Stimulated activated CD4-positive, alpha-beta T cell treated with anti-CD3 and anti-CD28 coated beads, Interleukin-4, amount 100 ng/mL, for 1 hour (primary cell): Measurements from ENCODE around the gene NRXN3.
"Not testable (repeated sequence)": the region's sequence is repeated elsewhere in the genome, so short reads cannot be mapped to it uniquely, and the experiment has no call there.

Source experiments
- DNase-seq: peaks from one replicate; pipeline ENCODE4 v3.0.0-alpha.2; 2020

NRXN3 gene

GRCh38 chr14:79098324-79098723, 928.2 kb downstream of the NRXN3 start:
- DNase-seq = no peak

DNA sequence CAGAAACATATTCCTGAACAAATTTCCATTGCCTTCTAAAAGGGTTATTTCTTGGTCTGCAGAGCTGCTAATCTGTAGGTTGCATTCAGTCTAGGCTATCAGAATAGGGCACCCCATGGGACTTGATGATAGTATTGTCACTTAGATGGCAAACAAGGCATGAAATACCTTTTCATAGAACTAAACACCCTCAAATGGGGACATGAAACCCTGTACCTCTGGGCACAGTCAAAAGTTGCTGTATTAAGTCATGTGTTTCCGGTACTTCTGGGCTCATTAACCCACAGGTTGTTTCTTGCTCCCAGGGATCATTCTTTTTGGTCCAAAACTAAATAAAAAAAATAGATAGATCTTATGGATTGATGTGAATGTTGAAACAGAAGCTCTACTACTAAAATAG, 930.4 kb downstream of the NRXN3 start:
- DNase-seq = no peak

DNA sequence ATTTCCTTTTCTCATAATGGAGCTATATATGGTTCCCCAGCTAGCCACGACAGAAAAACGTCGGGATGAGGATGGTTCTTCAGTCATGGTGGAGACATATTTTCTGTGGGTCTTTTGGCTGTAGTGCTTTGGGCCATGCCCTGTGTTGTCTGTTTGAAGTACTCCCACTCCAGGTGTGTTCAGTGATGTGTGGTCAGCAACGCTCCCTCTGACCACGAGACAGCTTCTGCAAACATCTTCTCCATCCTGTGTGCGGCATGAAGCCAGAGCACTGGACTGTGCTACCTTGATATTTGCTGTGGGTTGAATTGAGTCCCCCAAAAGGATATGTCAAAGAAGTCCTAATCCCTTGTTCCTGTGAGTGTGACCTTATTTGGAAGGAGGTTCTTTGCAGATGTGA, 931.2 kb downstream of the NRXN3 start:
- DNase-seq = no peak

DNA sequence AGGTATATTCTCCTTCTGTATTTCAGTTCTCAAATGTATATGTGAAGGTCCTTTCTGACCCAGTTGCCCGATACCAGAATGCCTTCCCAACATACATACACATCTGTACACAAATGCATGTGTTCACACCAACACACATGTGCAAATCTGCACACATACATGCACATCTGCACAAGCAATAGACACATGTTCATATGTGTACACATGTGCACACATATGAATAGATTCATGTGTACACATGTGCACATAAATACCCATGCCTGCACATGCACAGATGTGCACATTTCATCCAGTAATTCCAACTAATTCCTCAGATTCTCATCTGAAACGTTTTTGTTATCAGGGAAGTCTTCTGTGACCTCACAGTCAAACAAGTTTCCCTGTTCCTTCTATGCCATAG, 933.6 kb downstream of the NRXN3 start:
- no peak for DNase-seq

DNA sequence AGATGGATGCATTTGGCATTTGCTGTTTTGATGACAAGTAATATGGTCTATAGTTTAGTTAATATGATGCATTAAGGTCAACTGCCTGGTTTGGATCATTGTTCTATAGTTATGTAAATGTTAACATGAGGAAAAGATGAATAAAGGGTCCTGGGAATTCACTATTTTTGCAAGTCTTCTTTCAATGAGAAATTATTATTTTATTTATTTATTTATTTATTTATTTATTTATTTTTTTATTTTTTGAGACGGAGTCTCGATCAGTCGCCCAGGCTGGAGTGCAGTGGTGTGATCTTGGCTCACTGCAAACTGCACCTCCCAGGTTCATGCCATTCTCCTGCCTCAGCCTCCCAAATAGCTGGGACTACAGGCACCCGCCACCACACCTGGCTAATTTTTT, 940.4 kb downstream of the NRXN3 start:
- DNase-seq = not testable (repeated sequence)

DNA sequence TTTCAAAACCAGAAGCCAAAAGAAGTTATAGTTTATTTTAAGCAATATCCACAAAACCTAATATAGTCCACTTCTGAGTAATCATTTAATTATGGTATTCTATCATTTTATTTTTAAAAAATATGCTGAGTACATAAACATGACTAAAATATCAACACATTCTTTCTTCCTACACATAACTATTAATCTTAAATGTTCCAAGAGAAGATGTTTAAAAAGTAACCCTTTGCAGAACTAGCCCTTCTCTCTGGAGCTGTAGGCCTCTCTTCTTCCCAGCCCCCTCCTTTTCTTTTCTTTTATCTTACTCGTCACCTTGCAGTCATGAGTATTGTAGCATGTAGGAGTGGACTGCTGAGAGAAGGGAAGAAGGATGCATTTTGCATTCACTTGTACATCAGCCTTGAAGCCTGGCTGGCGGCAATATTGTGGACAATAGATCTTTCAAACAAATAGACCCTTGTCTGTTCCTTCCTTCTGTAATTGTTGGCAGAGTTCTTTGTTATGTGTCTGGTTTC, 941.9 kb downstream of the NRXN3 start:
- no peak for DNase-seq

DNA sequence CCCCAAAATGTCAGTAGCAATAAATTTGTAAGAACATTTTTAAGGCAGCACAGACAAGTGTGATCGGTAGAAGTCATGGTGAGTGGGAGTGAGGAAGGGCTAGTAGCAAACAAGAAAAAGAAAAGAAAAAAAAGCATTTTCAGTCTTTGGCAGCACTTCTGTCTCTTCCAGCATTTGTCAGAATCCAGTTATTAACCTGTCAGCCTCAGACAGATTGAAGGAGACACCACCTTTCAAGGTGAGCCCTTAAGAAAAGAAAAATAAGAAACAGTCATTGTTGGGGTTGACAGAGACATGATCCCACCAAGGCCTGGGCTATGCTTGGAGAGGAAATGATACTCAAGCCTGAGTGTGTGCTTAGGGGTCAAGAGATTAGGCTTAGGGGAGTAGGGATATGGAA, 947.4 kb downstream of the NRXN3 start:
- DNase-seq = no peak

GRCh38 chr14:79118291-79118690, 948.1 kb downstream of the NRXN3 start:
- DNase-seq = no peak

DNA sequence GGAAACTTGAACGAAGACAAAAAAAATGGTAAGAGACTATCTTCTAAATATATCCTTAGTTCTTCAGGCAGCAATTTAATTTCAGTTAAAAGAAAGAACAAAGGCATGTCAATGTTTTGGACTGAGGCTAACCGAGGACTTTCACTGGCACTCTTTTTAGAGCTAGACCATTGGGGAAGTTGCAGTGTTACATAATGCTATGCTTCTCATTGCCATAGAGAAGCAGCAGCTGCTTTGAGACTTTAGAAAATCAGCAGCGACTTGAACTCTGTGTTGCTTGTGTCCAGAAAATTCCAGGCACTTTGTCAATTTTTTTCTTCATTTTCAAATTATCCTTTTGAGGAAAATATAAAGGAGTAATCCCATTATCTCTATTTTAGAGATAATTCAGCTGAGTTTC, 964.2 kb downstream of the NRXN3 start:
- DNase-seq = no peak

DNA sequence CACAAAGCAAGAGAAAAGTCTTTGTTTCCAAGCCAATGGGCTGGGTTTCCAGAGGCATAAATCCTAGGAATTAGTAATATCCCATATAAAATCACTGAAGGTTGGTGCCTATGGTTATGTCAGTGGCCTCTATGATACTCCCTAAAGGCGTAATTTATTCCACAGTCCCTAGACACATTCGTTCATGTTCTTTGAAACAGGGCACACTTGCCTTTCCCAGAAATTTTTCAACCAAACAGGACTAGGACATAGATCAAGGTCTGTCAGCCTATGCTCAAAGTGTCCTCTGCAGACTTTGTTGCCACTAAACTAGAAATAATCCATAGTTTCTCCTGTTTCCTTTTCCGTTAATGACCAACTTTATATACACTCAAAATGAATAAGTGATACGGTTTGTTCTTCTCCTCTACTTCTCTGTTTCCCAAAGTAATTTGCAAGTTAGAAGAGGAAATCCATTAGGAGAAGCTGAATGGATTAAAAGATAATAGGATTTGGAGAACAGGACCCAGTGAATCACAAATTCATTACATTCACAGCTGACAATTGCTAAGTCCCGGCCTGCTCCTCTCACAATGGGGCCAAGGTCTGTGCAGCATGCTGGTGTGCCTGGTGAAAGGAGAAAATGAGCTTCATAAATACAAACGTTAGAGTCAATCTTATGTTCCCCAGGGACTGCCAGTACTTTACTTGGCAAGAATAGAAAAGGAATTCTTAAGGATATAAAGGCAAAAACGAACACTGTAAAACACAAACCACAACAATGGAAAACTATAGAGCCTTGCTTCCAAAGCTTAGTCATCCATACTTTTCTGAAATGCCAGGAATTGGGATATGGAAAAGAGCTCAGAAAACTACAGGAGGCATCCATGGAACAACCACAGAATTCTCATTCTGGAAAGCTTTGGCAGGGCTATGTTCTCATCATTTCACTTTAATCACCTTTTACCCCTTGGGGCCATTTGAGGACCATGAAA, 966.2 kb downstream of the NRXN3 start:
- DNase-seq = no peak

- DNase-seq = no peak
Observed at GRCh38 chr14:79137045-79137430, 966.9 kb downstream of the NRXN3 start.

GRCh38 chr14:79137836-79138235, 967.7 kb downstream of the NRXN3 start:
- no peak for DNase-seq

- DNase-seq = no peak
Observed at GRCh38 chr14:79144896-79145295, 974.7 kb downstream of the NRXN3 start.

GRCh38 chr14:79150226-79150625, 980.1 kb downstream of the NRXN3 start:
- DNase-seq = no peak

DNA sequence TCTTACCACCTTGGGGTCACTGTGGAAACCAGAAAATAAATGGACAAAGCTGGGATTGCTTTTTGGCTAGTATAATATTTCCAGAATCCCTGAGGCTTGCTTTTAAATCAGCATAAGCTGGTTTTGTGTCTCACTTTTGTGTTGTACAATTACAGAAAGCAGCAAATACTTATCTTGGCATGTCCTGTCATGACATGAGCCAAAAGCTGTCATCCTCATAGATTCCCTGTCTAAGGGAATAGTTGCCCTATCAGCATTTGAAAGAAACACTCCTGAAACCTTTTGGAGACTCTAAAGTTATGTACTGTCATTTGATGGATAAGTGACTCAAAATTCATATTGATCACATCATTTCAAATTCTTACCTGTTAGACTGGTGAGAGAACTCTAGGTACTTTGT, 987.2 kb downstream of the NRXN3 start:
- no peak for DNase-seq

GRCh38 chr14:79161571-79161970, 991.4 kb downstream of the NRXN3 start:
- no peak for DNase-seq

DNA sequence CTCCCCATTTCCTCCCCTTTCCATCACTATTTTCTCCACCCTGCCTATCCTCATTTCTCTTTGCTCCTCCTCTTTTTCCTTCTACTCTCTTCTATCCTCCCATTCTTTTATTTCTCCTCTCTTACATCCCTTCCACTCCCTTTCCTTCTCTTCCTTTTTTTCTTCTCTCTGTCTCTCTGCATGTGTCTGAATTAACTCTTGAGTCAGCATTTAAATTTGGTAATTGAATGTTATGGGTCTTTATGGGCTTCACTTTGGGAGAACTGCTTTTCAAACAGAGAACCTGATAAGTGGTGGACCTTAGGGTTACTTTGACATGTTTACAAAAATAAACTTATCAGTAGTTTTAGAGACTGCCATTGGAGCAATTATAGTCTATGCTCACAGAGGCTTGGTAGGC, 992.7 kb downstream of the NRXN3 start:
- DNase-seq = no peak

GRCh38 chr14:79165471-79166090, 995.4 kb downstream of the NRXN3 start:
- no peak for DNase-seq

GRCh38 chr14:79166171-79166570, 996.0 kb downstream of the NRXN3 start:
- no peak for DNase-seq

DNA sequence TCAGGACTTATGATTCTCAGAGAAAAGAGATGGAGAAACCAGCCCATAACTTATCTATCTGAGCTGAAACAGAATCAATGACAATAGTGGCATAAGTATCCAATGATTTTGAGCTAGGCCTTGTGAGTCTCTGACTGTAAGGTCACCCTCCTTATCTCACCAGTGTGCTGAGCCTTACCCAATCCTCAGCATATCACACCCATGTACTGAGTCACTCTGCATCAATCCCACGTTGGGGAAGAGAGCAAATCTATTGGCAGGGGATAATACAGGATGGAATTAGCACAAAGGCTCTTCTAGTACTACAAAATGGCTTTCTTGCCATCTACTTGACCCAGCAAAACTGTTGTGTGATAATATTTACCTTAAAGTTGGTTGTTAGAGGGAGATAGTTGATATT, 997.8 kb downstream of the NRXN3 start:
- no peak for DNase-seq

DNA sequence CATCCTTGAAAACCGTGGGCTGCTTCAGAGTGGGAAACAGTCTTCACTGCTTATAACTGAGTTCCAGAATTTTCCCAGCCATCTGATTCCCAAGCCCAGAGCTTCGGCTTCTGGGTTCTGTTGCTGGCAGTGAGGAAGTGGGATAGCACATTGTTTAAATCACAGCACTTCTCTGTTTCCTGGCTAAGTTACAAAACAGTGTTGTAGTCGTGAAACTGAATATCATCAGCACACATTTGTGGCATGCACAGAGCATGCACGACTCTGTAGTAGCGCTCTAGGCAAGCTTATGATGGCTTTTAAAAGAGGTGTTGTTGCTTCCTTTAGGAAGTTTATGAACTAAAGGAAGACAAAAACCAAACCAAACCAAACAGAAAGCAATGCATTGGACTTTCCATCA, 1005.5 kb downstream of the NRXN3 start:
- no peak for DNase-seq

DNA sequence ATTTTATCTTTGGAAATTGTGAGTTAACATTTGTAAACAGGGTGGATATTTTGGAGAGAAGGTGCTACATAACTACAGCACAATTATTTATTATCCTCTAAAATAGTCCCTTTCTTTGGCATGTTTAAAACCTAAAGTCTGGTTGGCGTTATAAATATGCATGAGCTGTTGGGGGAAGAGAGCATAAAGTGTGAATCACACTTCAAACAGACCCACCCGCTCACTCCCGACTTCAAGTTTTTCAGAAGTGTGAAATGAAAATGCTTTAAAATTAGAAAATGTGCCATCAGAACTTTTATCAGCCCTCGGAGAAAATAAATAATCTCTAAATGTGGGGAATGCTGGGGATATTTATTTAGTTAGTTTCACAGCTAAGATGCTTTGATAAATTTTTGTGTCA, 1006.9 kb downstream of the NRXN3 start:
- DNase-seq = no peak

DNA sequence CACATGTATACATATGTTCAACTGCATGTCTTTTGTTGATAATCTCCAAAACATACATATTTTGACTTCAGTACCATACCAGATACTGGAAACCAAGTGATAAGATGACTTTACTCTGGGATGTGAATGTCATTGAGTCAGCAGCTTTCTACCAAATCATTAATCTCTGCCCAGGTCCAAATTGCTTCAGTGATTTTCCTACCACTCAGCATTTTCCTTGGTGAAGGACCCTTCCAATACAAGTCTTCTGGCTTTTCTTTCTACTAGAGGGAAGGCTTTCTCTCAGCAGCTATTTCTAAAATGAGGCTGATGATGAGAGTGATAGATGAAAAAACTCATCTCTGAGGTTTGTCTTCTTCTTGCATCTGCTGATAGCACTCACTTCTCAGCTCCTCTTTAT, 1008.5 kb downstream of the NRXN3 start:
- DNase-seq = no peak

DNA sequence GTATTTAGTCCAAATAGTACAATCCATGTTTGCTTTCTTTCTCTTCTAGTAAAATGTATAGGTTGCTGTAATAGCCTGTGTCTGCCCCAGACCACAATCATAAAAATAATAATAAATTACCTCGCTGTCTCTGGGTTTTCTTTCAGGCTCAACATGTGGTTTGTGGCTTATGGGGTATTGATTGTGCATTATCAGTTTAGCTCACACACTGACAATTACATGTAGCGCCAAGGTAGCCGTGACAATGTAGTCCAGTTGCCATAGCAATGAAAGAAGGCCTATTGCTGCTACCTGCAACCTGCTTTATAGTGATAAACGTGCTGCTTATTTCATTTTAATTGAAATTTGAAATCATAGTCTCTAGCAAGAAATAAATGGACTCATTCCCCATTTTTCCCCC, 1009.8 kb downstream of the NRXN3 start:
- no peak for DNase-seq
